Thyroid gland (tissue), 4 donors: ENCODE data around the gene NTRK2.

Experiments used
- POLR2A ChIP-seq, 2 donors: fragments of 450-650 bp; IDR thresholded peaks; one replicate each; pipeline ENCODE4 v1.6.1; 2017; ENCODE audit warnings: antibody characterized with exemption in 2 of 2, mild to moderate bottlenecking in 2 of 2, moderate library complexity in 1 of 2
- TF ChIP-seq, protein P1 (sequence below), 6 experiments: fragments of 200-600 bp in 3 of 6; fragments of 450-650 bp in 3 of 6; sonication (generic) in 3 of 6; IDR thresholded peaks; one replicate each; pipeline ENCODE4 v1.5.1; 2016 to 2019; ENCODE audit warnings: antibody characterized with exemption in 6 of 6, mild to moderate bottlenecking in 2 of 6, inconsistent platforms in 1 of 6, moderate library complexity in 1 of 6

DNA sequence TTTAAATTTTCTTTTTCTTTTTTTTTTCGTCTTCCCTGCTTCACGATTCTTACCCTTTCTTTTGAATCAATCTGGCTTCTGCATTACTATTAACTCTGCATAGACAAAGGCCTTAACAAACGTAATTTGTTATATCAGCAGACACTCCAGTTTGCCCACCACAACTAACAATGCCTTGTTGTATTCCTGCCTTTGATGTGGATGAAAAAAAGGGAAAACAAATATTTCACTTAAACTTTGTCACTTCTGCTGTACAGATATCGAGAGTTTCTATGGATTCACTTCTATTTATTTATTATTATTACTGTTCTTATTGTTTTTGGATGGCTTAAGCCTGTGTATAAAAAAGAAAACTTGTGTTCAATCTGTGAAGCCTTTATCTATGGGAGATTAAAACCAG lies 352.2 kb downstream of the NTRK2 start:
- TF ChIP-seq, protein P1, sequence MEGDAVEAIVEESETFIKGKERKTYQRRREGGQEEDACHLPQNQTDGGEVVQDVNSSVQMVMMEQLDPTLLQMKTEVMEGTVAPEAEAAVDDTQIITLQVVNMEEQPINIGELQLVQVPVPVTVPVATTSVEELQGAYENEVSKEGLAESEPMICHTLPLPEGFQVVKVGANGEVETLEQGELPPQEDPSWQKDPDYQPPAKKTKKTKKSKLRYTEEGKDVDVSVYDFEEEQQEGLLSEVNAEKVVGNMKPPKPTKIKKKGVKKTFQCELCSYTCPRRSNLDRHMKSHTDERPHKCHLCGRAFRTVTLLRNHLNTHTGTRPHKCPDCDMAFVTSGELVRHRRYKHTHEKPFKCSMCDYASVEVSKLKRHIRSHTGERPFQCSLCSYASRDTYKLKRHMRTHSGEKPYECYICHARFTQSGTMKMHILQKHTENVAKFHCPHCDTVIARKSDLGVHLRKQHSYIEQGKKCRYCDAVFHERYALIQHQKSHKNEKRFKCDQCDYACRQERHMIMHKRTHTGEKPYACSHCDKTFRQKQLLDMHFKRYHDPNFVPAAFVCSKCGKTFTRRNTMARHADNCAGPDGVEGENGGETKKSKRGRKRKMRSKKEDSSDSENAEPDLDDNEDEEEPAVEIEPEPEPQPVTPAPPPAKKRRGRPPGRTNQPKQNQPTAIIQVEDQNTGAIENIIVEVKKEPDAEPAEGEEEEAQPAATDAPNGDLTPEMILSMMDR (IDR thresholded peaks at IDR 0.05) = no peak
- TF ChIP-seq POLR2A (IDR thresholded peaks at IDR 0.05) = no peak
